ENCODE data around the gene PRDM12.

The PRDM12 gene

DNA sequence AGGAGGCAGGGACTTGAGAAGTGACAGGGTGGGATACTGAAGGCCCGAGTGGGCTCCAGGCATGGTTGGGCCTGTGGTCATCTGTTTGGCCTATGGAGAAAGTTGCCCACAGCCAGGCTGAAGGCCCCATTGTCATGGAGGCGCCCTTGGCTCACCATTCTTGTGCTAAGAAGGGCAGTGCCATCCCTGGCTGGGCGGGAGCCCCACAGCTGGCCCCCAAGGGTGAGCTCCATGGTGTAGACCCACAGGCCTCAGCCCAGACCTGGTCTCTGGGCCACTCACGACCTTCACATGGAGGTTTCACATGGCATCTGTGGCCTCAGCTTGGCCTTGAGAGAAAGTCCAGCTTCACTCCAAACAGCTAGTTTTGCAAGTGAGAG lies 34.3 kb upstream of the PRDM12 start:
- H3K4me2 ChIP-seq (ENCODE audit: low read length) = no peak overlapping the region
- no peak overlapping the region for H3K4me3 ChIP-seq (ENCODE audit: low read depth, low read length)
- H3K79me2 ChIP-seq = no peaks in the 10 kb centered on the region
- no peak overlapping the region for H2AFZ ChIP-seq
- H3K9ac ChIP-seq = no peak overlapping the region
- H3K27ac ChIP-seq = no peak overlapping the region
- H3K4me1 ChIP-seq = no peaks in the 10 kb centered on the region
- TF ChIP-seq, protein P1, sequence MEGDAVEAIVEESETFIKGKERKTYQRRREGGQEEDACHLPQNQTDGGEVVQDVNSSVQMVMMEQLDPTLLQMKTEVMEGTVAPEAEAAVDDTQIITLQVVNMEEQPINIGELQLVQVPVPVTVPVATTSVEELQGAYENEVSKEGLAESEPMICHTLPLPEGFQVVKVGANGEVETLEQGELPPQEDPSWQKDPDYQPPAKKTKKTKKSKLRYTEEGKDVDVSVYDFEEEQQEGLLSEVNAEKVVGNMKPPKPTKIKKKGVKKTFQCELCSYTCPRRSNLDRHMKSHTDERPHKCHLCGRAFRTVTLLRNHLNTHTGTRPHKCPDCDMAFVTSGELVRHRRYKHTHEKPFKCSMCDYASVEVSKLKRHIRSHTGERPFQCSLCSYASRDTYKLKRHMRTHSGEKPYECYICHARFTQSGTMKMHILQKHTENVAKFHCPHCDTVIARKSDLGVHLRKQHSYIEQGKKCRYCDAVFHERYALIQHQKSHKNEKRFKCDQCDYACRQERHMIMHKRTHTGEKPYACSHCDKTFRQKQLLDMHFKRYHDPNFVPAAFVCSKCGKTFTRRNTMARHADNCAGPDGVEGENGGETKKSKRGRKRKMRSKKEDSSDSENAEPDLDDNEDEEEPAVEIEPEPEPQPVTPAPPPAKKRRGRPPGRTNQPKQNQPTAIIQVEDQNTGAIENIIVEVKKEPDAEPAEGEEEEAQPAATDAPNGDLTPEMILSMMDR (IDR thresholded peaks at IDR 0.05) = no peak
- no peaks in the 10 kb centered on the region for H3K27me3 ChIP-seq (ENCODE audit: control insufficient read depth, insufficient read depth, low read length)
- no peaks in the 10 kb centered on the region for H3K9me3 ChIP-seq (ENCODE audit: control insufficient read depth, low read length)
- no peaks in the 10 kb centered on the region for H3K36me3 ChIP-seq (ENCODE audit: control insufficient read depth, insufficient read depth, low read length)

DNA sequence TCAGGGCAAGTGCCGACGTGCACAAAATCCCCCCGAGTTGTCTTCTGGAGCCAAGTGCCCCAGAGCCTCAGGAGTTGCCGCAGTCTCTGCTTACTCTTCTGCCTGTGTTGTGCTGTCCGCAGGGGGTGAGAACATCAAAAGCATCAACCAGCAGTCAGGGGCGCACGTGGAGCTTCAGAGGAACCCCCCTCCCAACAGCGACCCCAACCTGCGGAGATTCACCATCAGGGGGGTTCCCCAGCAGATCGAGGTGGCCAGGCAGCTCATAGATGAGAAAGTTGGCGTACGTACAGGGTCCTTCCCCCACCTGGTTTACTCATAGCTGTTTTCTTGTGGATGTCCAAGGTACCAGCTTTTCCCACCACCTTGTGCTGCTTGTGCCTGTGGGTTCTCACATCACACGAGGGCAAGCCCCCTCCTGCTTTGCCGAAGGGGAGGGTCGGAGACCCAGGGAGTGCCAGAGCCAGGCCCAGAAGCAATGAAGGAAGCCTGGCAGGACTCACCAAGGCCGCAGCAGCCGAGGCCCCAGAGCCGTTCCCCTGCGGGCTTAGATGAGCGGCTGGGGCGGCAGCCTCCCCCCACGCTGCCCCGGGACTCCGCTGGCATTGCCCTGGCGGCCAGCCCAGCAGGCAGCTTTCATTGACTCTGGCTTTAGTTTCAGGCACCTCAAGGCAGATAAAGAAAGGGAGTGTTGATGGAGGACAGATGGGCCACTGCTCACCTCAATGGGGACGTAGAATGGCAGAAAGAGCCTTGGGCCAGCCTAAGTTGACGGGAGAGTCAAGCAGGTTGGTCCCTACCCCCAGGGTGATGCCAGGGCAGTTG lies 33.7 kb upstream of the PRDM12 start:
- Histone ChIP-seq H3K27ac (no peak overlapping the region), H3K9me3 (ENCODE audit: control insufficient read depth, low read length) (no peaks in the 10 kb centered on the region), H3K4me3 (ENCODE audit: low read depth, low read length) (no peak overlapping the region), H3K79me2 (no peaks in the 10 kb centered on the region), H3K9ac (no peak overlapping the region), H3K4me2 (ENCODE audit: low read length) (no peak overlapping the region), H3K27me3 (ENCODE audit: control insufficient read depth, insufficient read depth, low read length) (no peaks in the 10 kb centered on the region), H2AFZ (no peak overlapping the region), H3K36me3 (ENCODE audit: control insufficient read depth, insufficient read depth, low read length) (no peaks in the 10 kb centered on the region), H3K4me1 (no peaks in the 10 kb centered on the region)
- TF ChIP-seq, protein P1 (IDR thresholded peaks at IDR 0.05) = no peak

DNA sequence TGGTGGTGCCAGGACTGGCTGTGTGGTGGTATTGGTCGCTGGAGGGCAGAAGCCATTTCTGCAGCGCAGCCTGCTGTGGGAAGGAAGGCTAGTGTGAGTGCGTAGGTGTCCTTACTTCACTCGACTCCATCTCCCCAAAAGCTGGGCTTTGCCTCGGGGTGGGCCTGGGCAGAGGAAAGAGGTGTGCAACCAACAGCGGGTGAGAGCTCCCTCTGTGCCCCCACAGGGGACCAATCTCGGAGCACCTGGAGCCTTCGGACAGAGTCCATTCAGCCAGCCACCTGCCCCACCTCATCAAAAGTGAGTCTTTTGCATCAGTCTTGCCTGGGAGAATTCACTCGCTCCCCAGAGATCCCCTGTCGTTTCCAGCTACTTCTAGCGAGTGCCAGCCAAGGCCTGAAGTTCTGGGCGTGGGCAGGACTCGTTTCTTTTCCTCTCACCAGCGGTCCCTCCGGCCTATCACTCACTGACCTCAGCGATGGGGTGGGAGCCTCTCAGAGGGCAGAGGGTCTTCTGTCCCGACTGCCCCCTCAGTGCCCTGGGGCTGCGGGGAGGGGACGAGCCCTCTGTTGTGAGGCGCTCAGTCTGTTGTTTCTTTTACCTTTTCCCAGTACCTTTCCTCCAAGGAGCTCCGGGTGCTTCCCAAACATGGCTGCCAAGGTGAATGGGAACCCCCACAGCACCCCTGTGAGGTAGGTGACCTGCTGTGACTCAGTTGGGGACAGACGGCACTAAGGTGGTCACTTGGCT lies 32.9 kb upstream of the PRDM12 start:
- Histone ChIP-seq H3K4me3 (ENCODE audit: low read depth, low read length) (no peak overlapping the region), H3K4me2 (ENCODE audit: low read length) (no peak overlapping the region), H3K9me3 (ENCODE audit: control insufficient read depth, low read length) (no peaks in the 10 kb centered on the region), H3K4me1 (no peaks in the 10 kb centered on the region), H3K27ac (no peak overlapping the region), H3K36me3 (ENCODE audit: control insufficient read depth, insufficient read depth, low read length) (no peaks in the 10 kb centered on the region), H3K9ac (no peak overlapping the region), H3K27me3 (ENCODE audit: control insufficient read depth, insufficient read depth, low read length) (no peaks in the 10 kb centered on the region), H3K79me2 (no peaks in the 10 kb centered on the region), H2AFZ (no peak overlapping the region)
- TF ChIP-seq, protein P1 (IDR thresholded peaks at IDR 0.05) = no peak

DNA sequence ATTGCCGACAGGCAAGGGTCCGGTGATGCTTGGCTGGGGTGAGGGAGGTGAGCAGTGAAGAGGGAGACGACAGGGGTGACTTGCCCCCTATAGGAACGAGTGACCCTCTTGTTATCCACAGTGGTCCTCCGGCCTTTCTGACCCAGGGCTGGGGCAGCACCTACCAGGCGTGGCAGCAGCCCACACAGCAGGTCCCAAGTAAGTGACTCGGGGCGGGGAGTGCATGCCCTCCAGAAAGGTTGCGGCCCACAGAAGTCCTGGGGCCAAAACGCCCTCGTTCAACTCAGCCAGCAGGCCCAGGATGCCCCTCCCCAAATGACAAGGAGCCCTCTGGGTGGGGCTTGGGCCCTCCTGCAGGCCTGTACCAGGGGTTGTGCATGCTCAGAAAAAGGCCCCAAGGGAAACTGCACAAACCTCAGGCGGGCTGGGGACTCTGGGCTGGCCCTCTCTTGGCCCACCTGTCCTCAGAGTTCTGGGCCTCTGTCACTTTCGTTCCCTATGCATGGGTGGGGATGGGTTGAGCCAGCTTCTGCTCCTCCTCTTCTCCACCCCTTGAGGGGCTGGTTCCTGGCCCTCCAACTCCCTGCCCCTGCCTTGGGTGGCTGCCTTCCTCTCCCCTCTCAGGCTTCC lies 32.2 kb upstream of the PRDM12 start:
- Histone ChIP-seq H3K9me3 (ENCODE audit: control insufficient read depth, low read length) (no peaks in the 10 kb centered on the region), H3K36me3 (ENCODE audit: control insufficient read depth, insufficient read depth, low read length) (no peaks in the 10 kb centered on the region), H3K4me1 (no peaks in the 10 kb centered on the region), H3K4me3 (ENCODE audit: low read depth, low read length) (no peak overlapping the region), H3K79me2 (no peaks in the 10 kb centered on the region), H3K9ac (no peak overlapping the region), H3K4me2 (ENCODE audit: low read length) (no peak overlapping the region), H2AFZ (no peak overlapping the region), H3K27ac (no peak overlapping the region), H3K27me3 (ENCODE audit: control insufficient read depth, insufficient read depth, low read length) (no peaks in the 10 kb centered on the region)
- TF ChIP-seq, protein P1 (IDR thresholded peaks at IDR 0.05) = no peak
